Fibroblast of skin of scalp (primary cell): ENCODE results near the gene DPP7.

ENCODE experiments used
- DNase-seq: peaks from one replicate; pipeline ENCODE4 v3.0.0-alpha.2; 2013

DPP7 gene

DNA sequence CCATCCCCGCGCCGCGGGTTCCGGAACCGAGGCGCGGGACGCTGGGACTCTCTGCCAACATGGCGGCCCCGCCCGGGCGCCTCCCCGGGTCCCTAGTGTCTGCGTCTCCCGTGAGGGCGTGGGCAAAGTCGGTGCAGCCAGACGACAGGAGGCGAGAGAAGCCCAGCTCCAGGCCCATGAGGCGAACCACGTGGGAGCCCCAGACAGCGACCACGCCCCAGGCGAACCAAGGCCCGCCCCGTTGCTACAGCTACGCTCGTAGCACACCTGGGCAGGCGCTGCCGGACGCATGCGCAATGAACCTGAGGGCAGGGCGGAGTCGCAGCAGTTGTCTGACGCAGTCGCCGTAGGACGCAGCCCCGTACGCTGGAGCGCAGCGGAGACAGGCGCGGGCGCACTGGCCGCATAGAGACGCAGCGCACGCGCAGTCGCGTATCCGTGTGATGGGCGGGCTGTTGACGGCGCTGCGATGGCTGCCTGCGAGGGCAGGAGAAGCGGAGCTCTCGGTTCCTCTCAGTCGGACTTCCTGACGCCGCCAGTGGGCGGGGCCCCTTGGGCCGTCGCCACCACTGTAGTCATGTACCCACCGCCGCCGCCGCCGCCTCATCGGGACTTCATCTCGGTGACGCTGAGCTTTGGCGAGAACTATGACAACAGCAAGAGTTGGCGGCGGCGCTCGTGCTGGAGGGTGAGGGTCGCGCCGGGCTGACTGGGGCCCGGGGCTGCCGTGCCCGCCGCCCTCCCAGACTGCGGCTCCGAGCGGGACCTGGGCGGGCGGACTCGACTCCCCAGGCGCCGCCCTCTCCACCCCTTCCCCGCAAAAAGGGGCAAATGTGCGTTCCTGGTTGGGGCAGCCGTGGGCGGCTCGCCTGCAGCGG, 27.8 kb downstream of the DPP7 start, which contains the start of gene MAN1B1:
Gene MAN1B1 (plus strand): TSS at position 455 of the 878 bp plus-strand sequence. CDS start 15 bp downstream, at position 470.
- peak; percentile 98 for DNase-seq

- peak; percentile 31 for DNase-seq
Measured at GRCh38 chr9:137085920-137086530, 28.5 kb downstream of the DPP7 start.

- no peak for DNase-seq
Measured at GRCh38 chr9:137084526-137084925, 30.0 kb downstream of the DPP7 start.

GRCh38 chr9:137083394-137084004, 31.0 kb downstream of the DPP7 start:
- DNase-seq = peak; percentile 98

- no peak for DNase-seq
Measured at GRCh38 chr9:137082925-137083290, 31.6 kb downstream of the DPP7 start.

DNA sequence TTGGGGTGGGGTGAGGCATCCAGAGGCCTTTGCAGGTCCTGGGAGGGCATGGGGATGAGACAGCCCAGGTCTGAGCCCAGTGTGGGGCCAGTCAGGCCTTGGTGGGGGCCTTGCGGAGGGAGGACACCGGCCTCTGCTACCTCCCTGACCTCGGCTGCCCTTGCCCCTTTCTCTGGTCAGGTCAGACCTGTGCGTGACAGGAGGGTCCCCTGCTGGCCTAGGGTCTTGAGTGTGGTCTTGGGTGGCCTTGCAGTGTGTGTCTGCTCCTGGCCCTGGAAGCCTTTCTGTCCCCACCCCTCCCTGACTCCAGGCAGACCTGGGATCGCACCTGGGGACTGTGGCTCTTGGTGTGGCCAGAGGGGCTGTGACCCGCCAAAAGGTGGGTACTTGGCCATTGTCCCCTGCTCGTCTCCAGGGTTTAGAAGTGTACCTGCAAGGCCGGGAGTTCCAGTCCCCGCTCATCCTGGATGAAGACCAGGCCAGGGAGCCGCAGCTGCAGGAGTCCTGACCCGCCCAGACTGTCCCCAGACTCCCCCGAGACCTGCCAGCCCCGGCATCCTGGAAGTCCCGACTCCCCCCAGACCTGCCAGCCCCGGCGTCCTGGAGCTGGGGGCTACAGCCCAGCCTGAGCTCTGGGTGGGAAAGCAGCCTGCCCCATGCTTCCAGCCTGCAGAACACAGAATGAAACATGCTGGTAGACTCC, 32.2 kb downstream of the DPP7 start:
- no peak for DNase-seq

DNA sequence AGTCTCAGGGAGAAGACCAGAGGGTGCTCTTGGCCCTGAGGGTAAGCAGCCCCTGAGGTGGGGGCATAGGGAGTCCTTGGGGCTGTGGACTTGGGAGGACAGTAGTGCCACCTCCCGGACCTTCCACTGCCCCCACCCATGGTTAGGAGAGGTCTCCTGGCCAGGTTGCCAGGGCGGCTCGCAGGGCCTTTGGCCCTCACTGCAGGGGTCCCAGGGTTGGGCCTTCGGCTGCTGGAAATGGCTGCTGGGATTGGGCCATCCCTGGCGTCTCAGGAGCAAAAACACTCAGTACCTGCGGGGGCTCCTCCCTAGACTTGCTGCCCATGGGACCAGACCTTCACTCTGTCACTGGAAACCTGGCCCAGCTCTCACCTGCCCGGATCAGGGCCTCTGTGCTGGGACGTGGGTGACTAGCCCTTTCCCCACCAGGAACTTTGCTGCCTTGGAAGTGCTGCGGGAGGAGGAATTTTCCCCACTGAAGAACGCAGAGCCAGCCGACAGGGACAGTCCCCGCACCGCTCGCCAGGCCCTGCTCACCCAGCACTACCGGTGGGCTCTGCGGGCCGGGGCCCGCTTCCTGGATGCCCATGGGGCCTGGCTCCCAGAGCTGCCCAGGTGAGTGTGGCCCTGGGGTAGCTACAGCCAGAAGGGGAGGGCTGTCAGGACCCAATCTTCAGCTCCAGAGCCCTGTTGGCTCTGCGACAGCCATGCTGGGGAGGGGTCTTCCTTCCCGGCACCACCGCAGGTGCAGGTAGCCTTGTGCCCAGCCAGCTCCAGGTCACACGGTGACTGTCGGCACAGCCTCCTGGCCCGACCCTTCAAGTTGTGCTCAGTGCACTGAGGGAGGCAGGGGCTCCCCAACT, 34.0 kb downstream of the DPP7 start:
- DNase-seq = no peak

DNA sequence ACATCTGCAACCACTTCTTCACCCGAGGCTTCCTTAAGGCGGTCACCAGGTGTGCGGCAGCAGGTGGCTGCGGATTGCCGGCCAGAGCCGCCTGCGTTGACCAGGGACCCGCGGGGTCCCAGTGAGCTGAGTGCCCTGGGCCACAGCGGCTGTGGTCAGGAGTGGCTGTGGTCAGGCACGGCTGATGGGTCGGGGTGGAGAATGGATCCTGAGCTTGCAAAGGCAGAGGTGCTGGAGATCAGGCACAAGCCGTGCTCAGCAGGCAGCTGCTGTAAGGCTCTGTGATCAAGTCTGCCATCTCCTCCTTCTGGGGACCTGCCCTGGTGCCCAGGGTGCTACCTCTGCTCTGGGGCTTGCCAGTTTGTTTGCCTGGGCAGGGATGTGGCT, 35.1 kb downstream of the DPP7 start:
- DNase-seq = no peak

DNA sequence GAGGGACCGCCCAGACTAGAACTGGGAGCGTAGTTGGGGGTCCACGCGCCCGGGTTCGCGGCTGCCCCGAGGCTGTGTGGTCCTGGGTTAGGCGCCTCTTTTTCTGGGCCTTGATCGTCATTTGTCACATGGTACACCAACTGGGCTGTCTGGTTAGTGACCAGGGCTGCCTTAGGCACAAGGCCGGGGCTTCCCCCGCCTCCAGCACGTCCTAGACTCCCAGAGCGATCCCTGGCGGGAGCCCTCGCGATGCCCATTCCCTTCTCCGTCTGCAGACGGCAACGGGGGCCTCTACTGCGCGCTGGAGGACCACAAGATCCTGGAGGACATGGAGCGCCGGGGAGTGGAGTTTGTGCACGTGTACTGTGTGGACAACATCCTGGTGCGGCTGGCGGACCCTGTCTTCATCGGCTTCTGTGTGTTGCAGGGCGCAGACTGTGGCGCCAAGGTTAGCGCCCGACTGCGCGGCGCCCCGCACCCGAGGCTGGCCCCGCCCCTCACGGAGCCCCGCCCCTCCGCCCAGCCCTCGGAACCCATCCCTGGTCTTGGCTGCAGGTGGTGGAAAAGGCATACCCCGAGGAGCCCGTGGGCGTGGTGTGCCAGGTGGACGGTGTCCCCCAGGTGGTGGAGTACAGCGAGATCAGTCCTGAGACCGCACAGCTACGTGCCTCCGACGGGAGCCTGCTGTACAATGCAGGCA, 35.7 kb downstream of the DPP7 start:
- DNase-seq = no peak

DNA sequence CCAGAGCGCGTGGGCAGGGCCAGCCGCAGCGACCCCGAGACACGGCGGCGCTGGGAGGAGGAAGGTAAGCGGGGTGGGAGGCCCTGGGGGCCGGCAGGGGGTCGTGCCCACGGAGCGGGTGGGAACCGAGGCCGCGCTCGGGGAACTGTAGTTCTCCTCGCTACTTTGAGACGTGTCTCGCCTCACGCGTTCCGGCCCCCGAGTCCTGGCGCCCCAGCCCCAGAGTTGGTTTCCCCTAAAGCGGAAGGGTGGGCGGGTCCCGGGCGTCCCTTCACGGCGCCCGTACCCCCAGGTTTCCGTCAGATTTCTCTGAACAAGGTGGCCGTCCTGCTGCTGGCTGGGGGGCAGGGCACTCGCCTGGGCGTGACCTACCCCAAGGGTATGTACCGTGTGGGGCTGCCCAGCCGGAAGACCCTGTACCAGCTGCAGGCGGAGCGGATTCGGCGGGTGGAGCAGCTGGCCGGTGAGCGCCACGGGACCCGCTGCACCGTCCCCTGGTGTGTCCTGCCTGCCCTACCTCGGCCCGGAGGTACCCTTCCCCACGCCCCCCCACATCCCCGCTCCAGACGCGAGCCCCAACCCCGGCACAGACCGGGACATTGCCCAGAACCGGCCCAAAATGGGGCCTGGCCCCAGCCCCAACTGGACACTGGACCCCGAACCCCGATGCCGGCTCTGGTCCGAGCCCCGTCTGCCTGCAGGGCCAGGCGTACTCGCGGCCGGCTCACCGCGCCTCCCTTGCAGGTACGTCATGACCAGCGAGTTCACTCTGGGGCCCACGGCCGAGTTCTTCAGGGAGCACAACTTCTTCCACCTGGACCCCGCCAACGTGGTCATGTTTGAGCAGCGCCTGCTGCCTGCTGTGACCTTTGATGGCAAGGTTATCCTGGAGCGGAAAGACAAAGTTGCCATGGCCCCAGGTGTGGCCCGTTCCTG, 36.5 kb downstream of the DPP7 start:
- no peak for DNase-seq

DNA sequence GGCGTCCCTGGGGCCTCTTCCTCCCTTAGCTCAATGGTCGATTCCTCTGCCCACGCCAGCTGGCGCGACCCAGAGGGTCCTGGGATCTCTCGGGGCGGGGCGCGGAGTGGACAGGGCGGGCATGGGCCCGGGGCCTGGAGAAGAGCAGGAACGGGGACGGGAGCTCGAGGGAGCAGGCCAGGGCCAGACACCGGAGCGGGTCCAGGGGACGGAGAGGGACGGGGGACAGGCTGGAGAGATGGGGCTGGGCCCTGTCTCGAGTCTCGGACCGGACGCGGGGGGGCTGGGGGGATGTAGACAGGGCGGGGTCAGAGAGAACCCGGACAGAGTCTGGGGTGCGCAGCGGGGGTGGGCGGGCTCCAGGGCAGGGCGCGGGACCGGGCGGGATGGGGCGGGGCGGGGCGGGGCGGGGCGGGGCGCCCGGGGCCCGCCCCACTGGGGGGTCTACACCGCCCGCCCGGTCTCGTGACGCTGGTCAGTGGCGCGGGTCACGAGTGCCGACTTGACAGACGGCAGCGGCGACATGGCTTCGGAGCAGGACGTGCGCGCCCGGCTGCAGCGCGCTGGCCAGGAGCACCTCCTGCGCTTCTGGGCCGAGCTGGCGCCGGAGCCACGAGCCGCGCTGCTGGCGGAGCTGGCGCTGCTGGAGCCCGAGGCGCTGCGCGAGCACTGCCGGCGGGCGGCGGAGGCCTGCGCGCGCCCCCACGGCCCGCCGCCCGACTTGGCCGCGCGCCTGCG, 37.4 kb downstream of the DPP7 start, which contains the start of gene UAP1L1:
Gene UAP1L1 (plus strand): TSS at position 508 of the 738 bp plus-strand sequence. CDS start 16 bp downstream, at position 524.
- DNase-seq = peak; percentile 63

GRCh38 chr9:137076636-137077009, 37.9 kb downstream of the DPP7 start:
- no peak for DNase-seq

DNA sequence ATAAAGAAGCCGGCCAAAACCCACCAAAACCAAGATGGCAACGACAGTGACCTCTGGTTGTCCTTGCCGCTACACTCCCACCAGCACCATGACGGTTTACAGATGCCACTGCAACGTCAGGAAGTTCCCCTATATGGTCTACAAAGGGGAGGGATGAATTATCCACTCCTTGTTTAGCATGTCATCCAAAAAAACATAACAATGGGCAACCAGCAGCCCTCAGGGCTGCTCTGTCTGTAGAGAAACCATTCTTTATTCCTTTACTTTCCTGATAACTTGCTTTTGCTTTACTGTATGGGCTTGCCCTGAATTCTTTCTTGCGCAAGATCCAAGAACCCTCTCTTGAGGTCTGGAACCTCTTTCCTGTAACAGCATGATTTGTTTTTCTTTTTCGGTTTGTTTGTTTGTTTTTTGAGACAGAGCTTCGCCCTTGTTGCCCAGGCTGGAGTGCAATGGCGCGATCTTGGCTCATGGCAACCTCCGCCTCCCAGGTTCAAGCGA, 39.2 kb downstream of the DPP7 start:
- DNase-seq = no peak

DNA sequence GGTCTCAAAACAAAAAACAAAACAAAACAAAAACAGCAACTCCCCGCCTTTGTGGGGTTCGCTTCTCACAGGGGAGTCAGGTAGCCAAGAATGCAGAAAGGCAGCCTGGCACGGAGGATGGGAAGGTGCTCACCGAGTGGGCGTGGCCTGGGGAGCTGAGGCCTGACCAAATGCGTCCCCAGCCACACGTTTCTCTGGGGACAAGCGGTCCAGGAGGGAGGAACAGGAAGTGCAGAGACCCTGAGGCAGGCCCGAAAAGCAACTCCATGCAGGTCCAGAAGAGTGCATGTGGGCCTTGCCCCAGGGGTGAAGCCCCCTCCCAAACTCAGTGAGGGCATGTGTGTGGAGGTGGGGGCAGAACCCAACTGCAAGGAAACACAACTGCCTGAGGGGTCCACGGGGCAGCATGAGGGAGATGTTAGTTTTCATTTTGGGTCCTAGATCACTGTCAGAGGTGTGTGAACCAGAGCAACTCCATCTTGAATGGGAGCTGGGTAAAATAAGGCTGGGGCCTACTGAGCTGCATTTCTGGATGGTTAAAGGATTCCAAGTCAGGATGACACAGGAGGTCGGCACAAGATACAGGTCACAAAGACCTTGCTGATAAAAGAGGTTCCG, 39.8 kb downstream of the DPP7 start:
- DNase-seq = no peak

GRCh38 chr9:137073992-137074399, 40.5 kb downstream of the DPP7 start:
- no peak for DNase-seq

- no peak for DNase-seq
Measured at GRCh38 chr9:137071282-137071681, 43.3 kb downstream of the DPP7 start.

DNA sequence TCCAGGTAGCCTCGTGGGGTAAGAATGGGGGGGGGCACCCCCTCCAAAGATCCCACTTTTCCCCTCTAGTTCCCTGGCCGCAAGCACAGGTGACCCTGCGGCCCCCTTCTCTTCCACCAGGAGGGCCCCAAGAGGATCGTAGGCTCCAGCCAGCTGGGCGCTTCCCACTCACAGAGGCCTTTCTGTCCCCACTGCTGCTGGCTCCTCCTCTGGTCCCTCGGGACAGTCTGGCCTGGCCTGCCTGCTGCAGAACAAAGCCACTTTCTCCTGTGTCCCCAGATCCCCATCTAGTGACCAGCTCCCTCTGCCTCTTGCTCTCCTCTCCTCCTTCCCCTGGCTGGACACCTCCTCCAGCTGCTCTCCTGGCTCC, 43.6 kb downstream of the DPP7 start:
- no peak for DNase-seq

- DNase-seq = peak; percentile 86
Measured at GRCh38 chr9:137070201-137070905, 44.2 kb downstream of the DPP7 start, which contains the start of gene SAPCD2. Gene SAPCD2, minus strand, starts transcription at chr9:137070557. Its CDS starts 97 bp downstream, at chr9:137070460.
